GM23248 (cell line): ENCODE measurements around the gene PROCR. TPM values are rescaled to one million over a fixed set of nuclear protein-coding genes. Genes with fewer than 3 reads are reported as not detected.

ENCODE experiments used
- DNase-seq: peaks from one replicate; pipeline ENCODE4 v3.0.0-alpha.2; 2015
- H2AFZ ChIP-seq: fragments of 200-600 bp; sonication (generic); 2 replicates; pipeline ENCODE4 v1.6.1; 2016; ENCODE audit warnings: antibody characterized with exemption
- H3F3A ChIP-seq: fragments of 200-600 bp; sonication (generic); 2 replicates; pipeline ENCODE4 v1.6.1; 2016; ENCODE audit warnings: mild to moderate bottlenecking, antibody characterized with exemption, mixed run types; ENCODE audit not compliant: insufficient read depth
- H3K27ac ChIP-seq: fragments of 200-600 bp; sonication (generic); 2 replicates; pipeline ENCODE4 v1.5.1; 2016; ENCODE audit warnings: mild to moderate bottlenecking
- H3K27me3 ChIP-seq: fragments of 200-600 bp; sonication (generic); replicated peaks from 2 replicates; pipeline ENCODE4 v1.6.1; 2016; ENCODE audit warnings: mild to moderate bottlenecking; ENCODE audit not compliant: insufficient read depth
- H3K36me3 ChIP-seq: fragments of 200-600 bp; sonication (generic); 2 replicates; pipeline ENCODE4 v1.6.1; 2016; ENCODE audit warnings: low read depth, mild to moderate bottlenecking
- H3K4me1 ChIP-seq: fragments of 200-600 bp; sonication (generic); 2 replicates; pipeline ENCODE4 v1.6.1; 2016; ENCODE audit warnings: mild to moderate bottlenecking; ENCODE audit not compliant: insufficient read depth
- H3K4me2 ChIP-seq: fragments of 200-600 bp; sonication (generic); one replicate; pipeline ENCODE4 v1.6.1; 2016; ENCODE audit warnings: mild to moderate bottlenecking; ENCODE audit not compliant: unreplicated experiment
- H3K4me3 ChIP-seq: fragments of 200-600 bp; sonication (generic); 2 replicates; pipeline ENCODE4 v1.5.1; 2016; ENCODE audit warnings: mild to moderate bottlenecking
- H3K79me2 ChIP-seq: fragments of 200-600 bp; sonication (generic); 2 replicates; pipeline ENCODE4 v1.6.1; 2016; ENCODE audit warnings: mild to moderate bottlenecking; ENCODE audit not compliant: insufficient read depth
- H3K9ac ChIP-seq: fragments of 200-600 bp; sonication (generic); 2 replicates; pipeline ENCODE4 v1.6.1; 2016; ENCODE audit warnings: mild to moderate bottlenecking
- H3K9me2 ChIP-seq: fragments of 200-600 bp; sonication (generic); 2 replicates; pipeline ENCODE4 v1.6.1; 2016; ENCODE audit warnings: mixed run types, mild to moderate bottlenecking, moderate library complexity; ENCODE audit not compliant: insufficient read depth
- H3K9me3 ChIP-seq: fragments of 200-600 bp; sonication (generic); one replicate; pipeline ENCODE4 v1.6.1; 2017; ENCODE audit warnings: low read depth
- H4K20me1 ChIP-seq: fragments of 200-600 bp; sonication (generic); 2 replicates; pipeline ENCODE4 v1.6.0; 2016; ENCODE audit not compliant: insufficient read depth
- EZH2 ChIP-seq: fragments of 200-600 bp; sonication (generic); IDR thresholded peaks from 2 replicates; pipeline ENCODE4 v1.6.1; 2018; ENCODE audit warnings: antibody characterized with exemption, mild to moderate bottlenecking; ENCODE audit not compliant: insufficient read depth, poor library complexity, severe bottlenecking
- EZH2phosphoT487 ChIP-seq: fragments of 200-600 bp; sonication (generic); IDR thresholded peaks from 2 replicates; pipeline ENCODE4 v1.6.1; 2018; ENCODE audit warnings: antibody characterized with exemption, moderate library complexity, mild to moderate bottlenecking, low read depth; ENCODE audit not compliant: insufficient read depth
- WGBS, 2 experiments: methylation state at CpG; one replicate each; pipeline ENCODE4 v1.1.6; 2015 to 2017; ENCODE audit warnings: low lambda C conversion rate in 2 of 2, low coverage in 1 of 2; ENCODE audit errors: missing lambda C conversion rate in 2 of 2; 5-methylcytosine and 5-hydroxymethylcytosine counted together
- in situ Hi-C: fragments of 300-500 bp; cut with MboI; formaldehyde crosslinking; loops from 2 replicates; pipeline ENCODE4 v1.15.0; 2020
- polyA plus RNA-seq: library from polyadenylated mRNA; unstranded; fragments of >200 nt; fragmentation: Nextera tagmentation; extraction: Ambion mirVana; gene quantifications from 2 replicates; pipeline ENCODE4 v1.2.1, GENCODE V29; 2016
- total RNA-seq: library from RNA; depleted of rRNA; stranded (reverse); fragments of >200 nt; shearing (Covaris generic); gene quantifications from 2 replicates; pipeline ENCODE4 v1.2.3, GENCODE V29; 2014

The PROCR gene
- total and polyA plus RNA-seq, 2 experiments from 2014 or later, result 34.4 to 38.7 TPM

GRCh38 chr20:35215066-35215956, 43.4 kb downstream of the PROCR start:
- no peak overlapping the region for H3K9ac ChIP-seq
- peak overlapping the region; percentile 61 for H3K4me2 ChIP-seq
- H3K27ac ChIP-seq, result no peak overlapping the region
- no peaks in the 10 kb centered on the region for H3K9me2 ChIP-seq
- TF ChIP-seq EZH2, result no peak
- no peak for TF ChIP-seq EZH2phosphoT487
- no peaks in the 10 kb centered on the region for H3K36me3 ChIP-seq
- no peaks in the 10 kb centered on the region for H3K9me3 ChIP-seq
- H3K4me1 ChIP-seq, result peaks cover 11% of the 10 kb centered on the region
- no peaks in the 10 kb centered on the region for H3K27me3 ChIP-seq
- no peak overlapping the region for H3K4me3 ChIP-seq
- 76% methylated on average over 12 of the region's 12 CpGs for WGBS, 2 experiments
- in situ Hi-C loops, result loop anchor here (25.0 kb wide), 1 partner anchor 378 kb away; the partner anchor contains the start of gene NCOA6
- no peak overlapping the region for H2AFZ ChIP-seq
- no peaks in the 10 kb centered on the region for H4K20me1 ChIP-seq
- DNase-seq, result peak; percentile 68
- peaks cover 9% of the 10 kb centered on the region; the same call in 1 of the 2 replicates for H3F3A ChIP-seq
- no peaks in the 10 kb centered on the region for H3K79me2 ChIP-seq

- in situ Hi-C loops, result loop anchor here (25.0 kb wide), 1 partner anchor 379 kb away; the partner anchor contains the start of gene NCOA6
- Histone ChIP-seq H3F3A (peaks cover 9% of the 10 kb centered on the region; the same call in 1 of the 2 replicates), H3K27ac (no peak overlapping the region)
Observed at GRCh38 chr20:35216541-35216940, 44.7 kb downstream of the PROCR start.

GRCh38 chr20:35223941-35224340, 52.1 kb downstream of the PROCR start:
- Histone ChIP-seq H3K9ac (no peak overlapping the region), H3F3A (peaks cover 11% of the 10 kb centered on the region), H4K20me1 (no peaks in the 10 kb centered on the region; the same call in 1 of the 2 replicates), H3K9me2 (no peaks in the 10 kb centered on the region), H3K4me3 (no peak overlapping the region), H3K36me3 (no peaks in the 10 kb centered on the region), H2AFZ (no peak overlapping the region), H3K9me3 (no peaks in the 10 kb centered on the region), H3K27ac (no peak overlapping the region), H3K4me1 (peaks cover 4% of the 10 kb centered on the region; the same call in 1 of the 2 replicates), H3K4me2 (no peak overlapping the region), H3K27me3 (peaks cover 7% of the 10 kb centered on the region; the same call in 1 of the 2 replicates), H3K79me2 (no peaks in the 10 kb centered on the region)
- TF ChIP-seq EZH2 (no peak), EZH2phosphoT487 (no peak)
- in situ Hi-C loops, result loop anchor here (25.0 kb wide), 1 partner anchor 387 kb away; the partner anchor contains the start of gene NCOA6
- 89 to 91% methylated on average over 5 of the region's 5 CpGs for WGBS, 2 experiments
- DNase-seq, result no peak

More at GRCh38 chr20:35216541-35216940, 44.7 kb downstream of the PROCR start:
- no peak overlapping the region for H3K9ac ChIP-seq
- H3K9me2 ChIP-seq, result no peaks in the 10 kb centered on the region
- peaks cover 11% of the 10 kb centered on the region for H3K4me1 ChIP-seq
- H3K79me2 ChIP-seq, result no peaks in the 10 kb centered on the region
- H4K20me1 ChIP-seq, result no peaks in the 10 kb centered on the region
- H2AFZ ChIP-seq, result no peak overlapping the region
- H3K36me3 ChIP-seq, result no peaks in the 10 kb centered on the region
- no peak overlapping the region for H3K4me3 ChIP-seq
- peak; percentile 47 for DNase-seq
- H3K9me3 ChIP-seq, result no peaks in the 10 kb centered on the region
- no peak overlapping the region for H3K4me2 ChIP-seq
- 69 to 71% methylated on average over 5 of the region's 5 CpGs for WGBS, 2 experiments
- no peaks in the 10 kb centered on the region for H3K27me3 ChIP-seq
- no peak for TF ChIP-seq EZH2phosphoT487

- no peak overlapping the region for H3K4me2 ChIP-seq
- in situ Hi-C loops, result loop anchor here (25.0 kb wide), 1 partner anchor 387 kb away; the partner anchor contains the start of gene NCOA6
- no peaks in the 10 kb centered on the region for H3K9me2 ChIP-seq
- H3F3A ChIP-seq, result peaks cover 11% of the 10 kb centered on the region
- TF ChIP-seq EZH2 (no peak), EZH2phosphoT487 (no peak)
- peaks cover 7% of the 10 kb centered on the region; the same call in 1 of the 2 replicates for H3K27me3 ChIP-seq
- no peak overlapping the region for H2AFZ ChIP-seq
- DNase-seq, result no peak
- H4K20me1 ChIP-seq, result no peaks in the 10 kb centered on the region; the same call in 1 of the 2 replicates
- H3K4me3 ChIP-seq, result no peak overlapping the region
- no peak overlapping the region for H3K27ac ChIP-seq
- peaks cover 4% of the 10 kb centered on the region; the same call in 1 of the 2 replicates for H3K4me1 ChIP-seq
- no peaks in the 10 kb centered on the region for H3K79me2 ChIP-seq
- H3K9ac ChIP-seq, result no peak overlapping the region
- H3K36me3 ChIP-seq, result no peaks in the 10 kb centered on the region
- no peaks in the 10 kb centered on the region for H3K9me3 ChIP-seq
- WGBS, 2 experiments, result 92 to 94% methylated on average over 5 of the region's 5 CpGs
Observed at GRCh38 chr20:35224536-35224935, 52.7 kb downstream of the PROCR start.
